DND-41 (cell line): Measurements from ENCODE around the gene PNMA8A.

Experiments used
- EZH2 ChIP-seq: IDR thresholded peaks from 3 replicates; pipeline ENCODE4 v1.6.1; 2012; ENCODE audit warnings: borderline replicate concordance, low read depth, mild to moderate bottlenecking, moderate library complexity, low read length, inconsistent platforms; ENCODE audit not compliant: severe bottlenecking
- TF ChIP-seq, protein P1 (sequence below): IDR thresholded peaks from 2 replicates; pipeline ENCODE4 v1.5.1; 2012; ENCODE audit warnings: borderline replicate concordance, low read length, moderate library complexity, mild to moderate bottlenecking; ENCODE audit not compliant: poor library complexity, severe bottlenecking; ENCODE audit errors: extremely low read depth

DNA sequence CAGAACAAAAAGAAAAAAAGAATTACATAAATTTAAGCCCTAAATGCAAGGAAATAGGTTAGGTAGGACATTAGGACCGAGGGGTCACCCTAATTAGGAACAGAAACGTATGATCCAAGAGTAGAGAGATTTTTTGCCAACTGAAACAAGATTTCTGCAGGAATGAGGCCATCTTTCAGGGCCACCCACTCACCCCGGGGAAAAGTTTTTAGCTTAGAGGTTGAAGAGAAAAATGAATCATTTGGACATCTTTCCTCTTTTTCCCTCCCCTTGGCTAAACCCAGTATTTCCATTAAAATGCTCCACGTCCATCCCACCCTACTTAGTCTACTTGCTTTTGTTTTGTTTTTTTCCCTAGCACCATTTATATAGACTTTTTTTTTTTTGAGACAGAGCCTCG, 10.6 kb upstream of the PNMA8A start:
- TF ChIP-seq EZH2: no peak
- TF ChIP-seq, protein P1, sequence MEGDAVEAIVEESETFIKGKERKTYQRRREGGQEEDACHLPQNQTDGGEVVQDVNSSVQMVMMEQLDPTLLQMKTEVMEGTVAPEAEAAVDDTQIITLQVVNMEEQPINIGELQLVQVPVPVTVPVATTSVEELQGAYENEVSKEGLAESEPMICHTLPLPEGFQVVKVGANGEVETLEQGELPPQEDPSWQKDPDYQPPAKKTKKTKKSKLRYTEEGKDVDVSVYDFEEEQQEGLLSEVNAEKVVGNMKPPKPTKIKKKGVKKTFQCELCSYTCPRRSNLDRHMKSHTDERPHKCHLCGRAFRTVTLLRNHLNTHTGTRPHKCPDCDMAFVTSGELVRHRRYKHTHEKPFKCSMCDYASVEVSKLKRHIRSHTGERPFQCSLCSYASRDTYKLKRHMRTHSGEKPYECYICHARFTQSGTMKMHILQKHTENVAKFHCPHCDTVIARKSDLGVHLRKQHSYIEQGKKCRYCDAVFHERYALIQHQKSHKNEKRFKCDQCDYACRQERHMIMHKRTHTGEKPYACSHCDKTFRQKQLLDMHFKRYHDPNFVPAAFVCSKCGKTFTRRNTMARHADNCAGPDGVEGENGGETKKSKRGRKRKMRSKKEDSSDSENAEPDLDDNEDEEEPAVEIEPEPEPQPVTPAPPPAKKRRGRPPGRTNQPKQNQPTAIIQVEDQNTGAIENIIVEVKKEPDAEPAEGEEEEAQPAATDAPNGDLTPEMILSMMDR: no peak
